Mammary epithelial cell (primary cell): ENCODE results near the gene MOGAT1.

Experiments used
- EZH2 ChIP-seq: IDR thresholded peaks from 2 replicates; pipeline ENCODE4 v1.6.1; 2012; ENCODE audit warnings: low read length, inconsistent platforms, borderline replicate concordance
- TF ChIP-seq, protein P1 (sequence below), 2 donors: IDR thresholded peaks in 1 of 2; conservative IDR thresholded peaks in 1 of 2; 2 replicates each; pipeline ENCODE4 v1.5.1; 2011 to 2012; ENCODE audit warnings: inconsistent platforms in 2 of 2, low read length in 2 of 2, mild to moderate bottlenecking in 2 of 2, control low read depth in 1 of 2, low read depth in 1 of 2; ENCODE audit not compliant: insufficient read depth in 1 of 2; ENCODE audit errors: extremely low read depth in 1 of 2

DNA sequence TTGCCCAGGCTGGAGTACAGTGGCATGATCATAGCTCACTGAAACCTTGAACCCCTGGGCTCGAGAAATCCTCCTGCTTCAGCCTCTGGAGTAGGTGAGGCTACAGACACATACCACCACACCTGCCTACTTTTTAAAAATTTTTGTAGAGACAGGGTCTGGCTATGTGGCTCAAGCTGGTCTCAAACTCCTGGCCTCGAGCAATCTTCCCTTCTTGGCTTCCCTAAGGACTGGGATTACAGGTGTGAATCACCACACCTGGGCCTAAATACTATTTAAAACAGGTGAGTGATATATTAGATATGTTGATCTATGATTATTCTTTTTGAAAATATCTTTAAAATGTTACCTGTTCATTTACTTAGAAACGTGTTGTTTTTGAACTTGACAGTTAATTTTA is 57.2 kb downstream of the MOGAT1 start:
- TF ChIP-seq, protein P1, sequence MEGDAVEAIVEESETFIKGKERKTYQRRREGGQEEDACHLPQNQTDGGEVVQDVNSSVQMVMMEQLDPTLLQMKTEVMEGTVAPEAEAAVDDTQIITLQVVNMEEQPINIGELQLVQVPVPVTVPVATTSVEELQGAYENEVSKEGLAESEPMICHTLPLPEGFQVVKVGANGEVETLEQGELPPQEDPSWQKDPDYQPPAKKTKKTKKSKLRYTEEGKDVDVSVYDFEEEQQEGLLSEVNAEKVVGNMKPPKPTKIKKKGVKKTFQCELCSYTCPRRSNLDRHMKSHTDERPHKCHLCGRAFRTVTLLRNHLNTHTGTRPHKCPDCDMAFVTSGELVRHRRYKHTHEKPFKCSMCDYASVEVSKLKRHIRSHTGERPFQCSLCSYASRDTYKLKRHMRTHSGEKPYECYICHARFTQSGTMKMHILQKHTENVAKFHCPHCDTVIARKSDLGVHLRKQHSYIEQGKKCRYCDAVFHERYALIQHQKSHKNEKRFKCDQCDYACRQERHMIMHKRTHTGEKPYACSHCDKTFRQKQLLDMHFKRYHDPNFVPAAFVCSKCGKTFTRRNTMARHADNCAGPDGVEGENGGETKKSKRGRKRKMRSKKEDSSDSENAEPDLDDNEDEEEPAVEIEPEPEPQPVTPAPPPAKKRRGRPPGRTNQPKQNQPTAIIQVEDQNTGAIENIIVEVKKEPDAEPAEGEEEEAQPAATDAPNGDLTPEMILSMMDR (conservative IDR thresholded peaks at IDR 0.05 in 1 of 2, IDR thresholded peaks at IDR 0.05 in 1 of 2; ENCODE audit: extremely low read depth in 1 of 2, insufficient read depth in 1 of 2, low read depth in 1 of 2, low read length in 2 of 2), result no peak
- TF ChIP-seq EZH2, result no peak
